ENCODE results near the gene SELENOO.

SELENOO gene

DNA sequence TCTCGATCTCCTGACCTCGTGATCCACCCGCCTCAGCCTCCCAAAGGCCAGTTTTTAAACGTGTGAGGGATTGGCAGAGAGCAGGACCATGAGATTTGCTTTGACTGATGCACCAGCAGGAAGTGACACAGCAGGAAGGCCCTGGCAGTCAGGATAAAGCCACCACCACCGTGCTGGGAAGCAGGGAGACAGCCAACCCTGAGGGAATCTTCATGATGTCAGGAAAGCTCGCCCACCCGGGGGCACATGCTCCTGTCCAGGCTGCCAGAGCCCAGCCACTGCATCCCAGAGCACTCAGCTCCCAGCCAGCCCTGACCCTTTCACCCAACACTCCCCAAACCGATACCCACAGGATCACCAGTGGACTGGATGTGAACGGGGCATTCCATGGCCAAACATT, 37.9 kb downstream of the SELENOO start:
- no peak for DNase-seq (ENCODE audit: low read depth)

DNA sequence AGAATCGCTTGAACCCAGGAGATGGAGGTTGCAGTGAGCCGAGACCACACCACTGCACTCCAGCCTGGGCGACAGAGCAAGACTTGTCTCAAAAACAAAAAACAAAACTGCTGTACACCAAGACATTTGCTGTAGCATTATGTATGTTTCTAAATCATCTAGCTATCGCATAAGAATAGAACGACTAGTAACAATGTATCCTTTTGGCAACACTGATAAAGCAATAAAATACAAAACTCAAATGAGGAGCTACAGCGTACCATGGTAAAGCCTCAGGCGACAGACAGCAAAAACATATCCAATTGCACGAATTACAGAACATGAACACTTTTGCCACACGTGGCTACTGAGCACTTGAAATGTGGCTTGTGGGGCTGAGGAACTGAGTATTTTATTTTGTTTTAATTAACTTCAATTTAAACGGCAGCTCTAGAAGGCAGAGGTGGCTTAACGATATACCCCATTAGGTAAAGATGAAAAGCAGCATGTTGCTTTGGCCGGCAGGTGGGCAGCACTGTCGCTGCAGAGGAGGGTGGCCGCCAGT, 41.7 kb downstream of the SELENOO start:
- no peak for DNase-seq (ENCODE audit: low read depth)

DNA sequence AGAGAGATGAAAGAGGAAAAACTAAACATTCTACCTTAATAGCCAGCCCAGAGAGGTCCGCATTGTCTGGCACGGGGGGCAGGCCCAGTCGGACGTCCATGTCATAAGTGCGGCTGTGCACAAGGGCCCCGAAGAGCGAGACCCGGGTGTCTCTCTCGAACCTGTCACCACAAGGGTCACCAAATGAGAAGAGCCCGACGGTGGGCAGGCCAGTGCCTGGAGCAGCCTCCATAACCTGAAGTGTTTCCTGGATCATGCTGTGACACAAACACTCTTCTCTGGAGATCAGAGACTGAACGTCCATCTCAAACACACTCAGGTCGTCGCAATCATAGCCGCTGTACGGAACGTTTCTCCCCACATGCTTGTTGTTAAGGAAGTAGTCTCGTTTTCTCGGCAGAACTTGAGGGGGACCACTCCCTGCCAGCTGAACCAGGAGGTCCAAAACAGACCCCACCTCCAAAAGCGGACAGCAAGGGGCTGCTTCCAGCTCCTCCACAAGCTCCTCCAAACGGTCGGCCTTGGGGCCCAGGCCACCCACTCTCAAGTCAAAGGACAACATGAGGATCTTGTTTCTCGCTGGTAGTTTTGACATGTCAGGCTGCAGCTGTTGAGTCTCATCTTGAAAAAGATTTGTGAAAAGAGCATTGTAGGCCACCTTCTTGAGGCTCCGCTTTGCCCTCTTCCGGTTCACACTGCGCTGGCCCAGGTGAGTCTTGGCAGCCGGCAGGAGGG, 43.0 kb downstream of the SELENOO start:
- no peak for DNase-seq (ENCODE audit: low read depth)

DNA sequence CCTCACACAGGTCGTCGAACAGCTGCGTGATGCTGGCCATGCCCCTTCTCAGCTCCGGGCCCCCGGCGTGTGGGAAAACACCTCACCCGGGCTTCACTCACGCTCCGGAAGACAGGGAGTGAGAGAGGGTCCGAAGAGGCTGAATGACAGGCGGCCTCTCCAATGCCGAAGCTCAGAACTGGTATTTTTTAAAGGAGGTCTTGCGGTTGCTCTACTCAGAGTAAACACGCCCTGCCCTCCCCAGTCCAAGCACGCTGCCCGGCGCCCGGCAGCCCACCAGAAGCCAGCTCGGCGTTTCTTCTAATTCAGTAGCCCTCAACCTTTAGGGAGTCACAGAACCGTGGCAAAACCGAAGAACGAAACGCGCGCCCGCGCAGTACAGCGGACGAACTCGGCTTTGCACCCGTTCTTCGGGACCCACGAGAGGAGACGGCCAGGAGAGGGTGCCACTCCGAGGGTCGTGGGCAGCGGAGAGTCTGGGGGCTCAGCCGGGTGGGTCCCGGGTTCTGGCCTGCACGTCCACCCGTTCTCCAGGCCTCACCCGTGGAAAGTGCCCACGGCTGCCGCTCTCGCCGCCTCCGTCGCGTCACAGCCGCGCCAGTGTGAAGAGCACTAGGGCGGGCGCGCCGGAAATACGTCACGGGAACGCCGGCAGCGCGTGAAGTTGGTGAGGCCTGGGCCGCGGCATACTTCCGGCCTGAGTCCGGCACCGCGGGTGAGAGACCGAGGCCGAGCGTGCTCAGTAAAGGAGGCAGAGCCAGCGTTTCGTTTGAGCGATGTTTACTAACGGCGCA, 43.8 kb downstream of the SELENOO start, which contains the start of gene TUBGCP6:
TUBGCP6 (minus strand) TSS at position 604 of the 794 bp plus-strand sequence; CDS start at position 40, 564 bp downstream.
- DNase-seq (ENCODE audit: low read depth), result peak; percentile 86

DNA sequence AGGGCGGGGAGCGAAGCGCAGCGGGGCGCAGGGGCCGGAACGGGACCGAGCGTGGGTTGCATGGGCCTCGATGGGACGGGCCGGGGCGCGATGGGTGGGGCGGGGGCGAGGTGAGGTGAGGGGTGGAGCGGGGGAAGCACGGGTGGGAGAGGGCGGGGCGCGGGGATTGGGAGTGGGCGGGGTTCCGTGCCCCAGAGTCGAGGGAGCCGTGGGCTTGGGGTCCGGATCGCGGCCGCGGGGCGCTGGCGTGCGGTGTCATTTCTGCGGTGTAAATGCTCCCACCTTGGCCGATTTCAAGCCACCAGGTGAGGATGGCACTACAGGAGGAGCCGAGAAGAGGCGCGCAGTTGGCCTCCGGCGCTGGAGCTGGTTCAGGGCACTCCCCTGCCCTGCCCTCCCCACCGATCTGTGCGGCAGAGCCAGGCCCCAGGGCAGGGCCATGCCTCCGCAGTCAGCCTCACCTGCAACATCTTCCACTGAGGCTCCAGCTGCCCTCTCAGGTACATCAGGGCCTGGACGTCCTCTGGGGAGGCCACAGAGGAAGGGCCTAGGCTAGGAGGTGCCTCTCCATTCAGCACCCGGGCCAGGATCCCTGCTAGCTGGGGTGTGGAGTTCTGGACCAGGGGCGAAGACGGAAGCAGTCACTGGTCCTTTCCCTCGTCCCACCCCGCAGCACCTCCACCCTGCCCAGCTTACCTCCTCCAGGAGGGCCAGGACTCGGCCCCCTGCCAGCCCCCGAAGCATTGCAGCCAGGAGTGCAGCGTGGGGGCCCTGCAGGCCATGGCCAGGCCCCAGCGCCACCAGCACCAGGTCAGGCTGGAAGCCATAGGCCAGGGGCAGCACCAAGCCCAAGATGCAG, 44.6 kb downstream of the SELENOO start:
- no peak for DNase-seq (ENCODE audit: low read depth)

DNA sequence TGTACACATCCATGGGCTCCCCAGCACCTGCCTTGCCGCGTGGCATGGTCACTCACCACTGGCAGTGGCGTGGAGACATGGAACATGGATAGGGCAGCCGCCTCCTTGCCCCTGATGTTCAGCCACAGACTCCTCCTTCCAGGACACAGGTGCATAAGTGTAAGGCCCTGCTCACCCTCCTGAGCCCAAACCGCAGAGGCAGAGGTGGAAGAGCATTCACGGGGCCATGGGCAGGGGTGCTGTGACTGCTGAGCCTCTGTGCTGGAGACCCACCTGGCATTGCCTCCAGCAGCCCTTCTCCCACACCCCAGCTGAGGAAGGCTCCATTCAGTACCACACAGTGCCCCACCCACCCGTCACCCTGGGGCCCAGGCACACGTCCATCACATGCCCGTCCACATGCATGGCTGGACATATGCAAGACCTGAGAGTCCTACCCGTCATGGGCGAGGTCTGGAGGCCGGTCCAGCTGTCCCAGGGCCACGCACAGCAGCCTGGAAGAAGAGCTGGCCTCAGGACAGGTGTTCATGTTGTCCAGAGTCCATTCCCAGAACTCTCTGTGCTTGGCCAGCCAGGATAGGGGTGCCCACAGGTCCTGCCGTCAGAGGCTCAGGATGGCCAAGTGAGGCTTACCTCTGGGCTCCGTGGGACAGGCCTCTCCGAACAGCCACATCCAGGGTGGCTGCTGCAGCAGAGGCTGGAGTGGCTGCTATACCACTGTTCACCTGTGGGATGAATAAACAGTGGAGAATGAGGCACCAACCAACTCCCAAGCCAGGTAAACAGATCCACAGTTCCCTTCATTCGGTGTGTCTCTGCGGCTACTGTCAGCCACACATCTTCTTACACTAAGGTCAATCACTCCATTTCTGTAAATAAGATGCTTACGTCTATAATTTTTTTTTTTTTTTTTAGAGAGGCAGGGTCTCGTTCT, 45.7 kb downstream of the SELENOO start:
- DNase-seq (ENCODE audit: low read depth), result no peak

DNA sequence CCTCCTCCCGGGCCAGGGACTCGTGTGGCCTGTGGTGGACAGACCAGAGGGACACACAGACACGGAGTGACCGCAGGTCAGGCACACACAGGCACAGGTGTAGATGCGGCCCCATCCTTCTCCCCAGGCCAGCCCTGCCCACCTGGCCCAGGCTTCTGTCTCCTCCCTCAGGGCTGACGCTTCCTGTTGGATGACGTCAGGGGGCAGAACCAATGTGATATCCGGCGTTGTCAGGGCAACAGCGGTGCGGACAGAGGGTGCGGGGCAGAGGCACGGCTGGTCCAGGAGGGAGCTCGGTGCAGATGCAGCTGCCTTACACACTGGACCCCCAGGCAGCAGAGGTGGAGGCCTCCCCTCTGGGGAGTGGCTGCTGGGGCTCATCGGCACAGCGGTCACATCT, 46.9 kb downstream of the SELENOO start:
- DNase-seq (ENCODE audit: low read depth), result no peak

DNA sequence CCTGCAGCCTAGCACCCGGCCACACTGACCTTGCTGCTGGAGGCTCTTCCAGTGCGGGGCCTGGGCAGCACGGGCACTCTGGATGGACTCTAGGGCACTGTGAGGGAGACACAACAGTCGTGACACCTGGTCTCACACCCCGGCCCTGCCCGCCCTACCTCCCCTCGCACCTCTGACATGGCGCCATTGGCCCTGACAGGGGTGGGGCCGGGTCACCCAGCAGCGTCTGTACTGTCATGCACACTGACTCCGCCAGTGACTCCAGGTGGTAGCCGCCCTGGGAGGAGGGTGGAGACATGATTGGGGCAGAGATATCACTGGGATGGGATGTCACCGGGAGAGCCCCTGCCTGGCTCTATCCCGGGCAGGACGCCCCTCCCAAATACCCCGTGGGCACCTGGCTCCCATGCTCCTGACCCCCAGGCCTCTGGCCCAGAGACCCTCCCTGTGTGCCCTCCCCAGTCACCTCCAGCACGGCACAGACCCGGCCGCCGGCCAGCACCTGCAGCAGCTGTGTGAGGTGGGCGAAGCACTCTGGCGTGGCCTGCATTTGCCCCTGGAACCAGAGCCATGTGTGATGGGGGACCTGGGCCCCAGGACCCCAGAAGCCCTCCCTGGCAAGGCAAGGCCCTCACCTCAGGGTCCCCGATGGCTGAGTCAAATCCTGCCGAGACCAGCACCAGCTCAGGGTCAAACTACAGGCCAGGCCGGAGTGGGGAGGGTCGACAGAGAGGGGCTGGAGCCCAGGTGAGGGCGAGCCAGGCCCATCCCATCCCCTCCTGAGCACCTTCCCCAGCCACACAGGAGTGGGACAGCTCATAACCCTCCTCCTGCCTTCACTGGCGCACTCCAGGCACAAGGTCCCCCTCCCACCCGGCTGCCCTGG, 47.6 kb downstream of the SELENOO start:
- no peak for DNase-seq (ENCODE audit: low read depth)

DNA sequence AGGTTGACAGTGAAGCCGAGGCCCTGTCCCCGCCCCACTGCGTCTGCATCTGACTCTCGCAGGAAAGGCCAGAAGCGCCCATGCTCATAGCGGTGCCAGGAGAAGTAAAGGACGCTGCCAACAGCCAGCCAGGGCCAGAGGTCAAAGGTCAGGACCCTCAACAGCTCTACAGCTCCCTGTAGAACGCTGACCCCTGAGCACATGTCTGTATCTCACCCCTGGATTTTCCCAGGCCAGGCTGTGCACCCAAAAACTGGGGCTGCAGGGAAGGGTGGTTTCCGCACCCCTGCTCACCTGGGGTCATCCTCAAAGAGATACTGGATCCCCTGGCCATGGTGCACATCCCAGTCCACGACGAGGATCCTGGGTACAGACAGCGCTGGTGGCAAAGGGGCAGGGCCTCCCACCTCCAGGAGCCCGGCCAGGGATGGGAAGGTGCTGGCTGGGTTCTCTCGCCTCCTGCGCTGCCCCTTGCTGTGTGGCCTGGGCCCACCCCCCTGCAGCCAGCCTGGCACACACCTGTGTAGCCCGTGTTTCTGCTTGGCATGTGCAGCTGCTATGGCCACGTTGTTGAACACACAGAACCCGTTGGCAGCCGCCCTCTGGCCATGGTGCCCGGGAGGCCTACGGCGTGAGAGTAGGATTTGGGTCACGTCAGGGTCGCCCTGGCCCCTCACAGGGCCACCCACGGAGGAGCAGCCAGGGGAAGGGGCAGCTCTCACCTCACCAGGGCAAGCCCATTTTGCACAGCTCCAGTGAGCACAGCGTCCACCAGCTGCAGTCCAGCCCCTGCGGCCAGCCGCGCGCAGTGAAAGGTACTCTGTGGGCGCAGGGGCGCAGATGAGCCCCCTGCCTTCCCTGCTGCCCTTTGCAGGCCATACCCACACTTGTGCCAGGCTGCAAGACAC, 48.8 kb downstream of the SELENOO start:
- no peak for DNase-seq (ENCODE audit: low read depth)

DNA sequence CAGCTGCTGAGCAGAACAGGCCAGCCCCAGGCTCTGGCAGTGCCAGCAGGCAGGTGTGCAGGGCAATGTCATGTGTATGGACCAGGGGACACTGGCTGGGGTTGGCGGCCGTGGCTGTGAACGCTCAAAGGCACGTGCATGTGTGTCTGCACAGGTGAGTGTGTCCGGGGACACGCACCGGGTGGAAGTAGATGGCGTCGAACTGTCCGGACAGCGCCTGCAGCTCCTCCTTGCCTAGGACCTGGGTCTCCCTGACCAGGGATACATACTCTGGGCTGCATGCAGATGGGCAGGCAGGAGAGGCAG, 49.4 kb downstream of the SELENOO start:
- no peak for DNase-seq (ENCODE audit: low read depth)

DNA sequence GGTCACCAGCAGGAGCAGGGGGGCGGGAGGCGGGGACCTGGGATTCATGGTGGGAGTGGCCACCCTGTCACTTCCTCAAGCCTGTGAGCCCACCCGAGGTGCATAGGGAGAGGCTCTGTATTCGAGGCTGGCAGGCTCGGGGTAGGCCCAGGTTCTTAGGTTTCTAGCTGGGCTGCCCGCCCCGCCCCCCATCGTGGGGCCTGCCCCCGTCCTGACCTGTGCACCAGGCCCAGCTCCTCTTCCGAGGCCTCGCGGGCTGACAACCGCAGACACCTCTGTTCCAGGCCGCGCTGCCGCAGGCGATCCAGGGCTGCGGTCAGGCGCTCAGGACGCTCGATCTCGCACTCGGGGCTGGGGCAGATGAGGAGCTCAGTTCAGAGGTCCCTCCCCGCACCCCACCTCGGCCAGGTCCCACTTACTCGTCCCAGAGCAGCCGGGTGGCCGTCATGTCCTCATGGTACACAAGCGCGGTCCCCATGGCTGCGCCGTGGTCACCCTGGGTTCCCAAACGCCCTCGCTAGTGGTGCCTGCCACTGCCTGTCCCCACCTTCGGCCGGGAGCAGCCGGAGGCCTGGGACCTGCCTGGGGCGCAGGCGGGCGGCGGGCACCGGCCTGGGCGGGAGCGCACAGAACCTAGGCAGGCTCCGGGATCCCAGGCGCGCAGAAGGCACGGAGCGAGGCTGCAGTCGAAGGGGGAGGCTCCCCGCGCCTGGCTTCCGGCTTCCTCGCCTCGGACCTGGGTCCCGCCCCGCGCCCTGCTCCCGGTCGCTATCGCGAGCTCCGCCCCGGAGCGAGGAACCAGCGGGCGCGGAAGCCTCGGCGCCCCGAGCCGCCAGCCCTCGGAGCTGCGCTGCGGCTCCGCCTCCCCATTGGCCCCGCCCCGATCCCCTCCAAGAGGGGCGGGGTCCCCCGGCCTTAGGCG, 50.0 kb downstream of the SELENOO start, which contains the start of gene HDAC10:
HDAC10 (minus strand) TSS at position 711 of the 922 bp plus-strand sequence; CDS start at position 478, 233 bp downstream.
- DNase-seq (ENCODE audit: low read depth), result peak; percentile 61

DNA sequence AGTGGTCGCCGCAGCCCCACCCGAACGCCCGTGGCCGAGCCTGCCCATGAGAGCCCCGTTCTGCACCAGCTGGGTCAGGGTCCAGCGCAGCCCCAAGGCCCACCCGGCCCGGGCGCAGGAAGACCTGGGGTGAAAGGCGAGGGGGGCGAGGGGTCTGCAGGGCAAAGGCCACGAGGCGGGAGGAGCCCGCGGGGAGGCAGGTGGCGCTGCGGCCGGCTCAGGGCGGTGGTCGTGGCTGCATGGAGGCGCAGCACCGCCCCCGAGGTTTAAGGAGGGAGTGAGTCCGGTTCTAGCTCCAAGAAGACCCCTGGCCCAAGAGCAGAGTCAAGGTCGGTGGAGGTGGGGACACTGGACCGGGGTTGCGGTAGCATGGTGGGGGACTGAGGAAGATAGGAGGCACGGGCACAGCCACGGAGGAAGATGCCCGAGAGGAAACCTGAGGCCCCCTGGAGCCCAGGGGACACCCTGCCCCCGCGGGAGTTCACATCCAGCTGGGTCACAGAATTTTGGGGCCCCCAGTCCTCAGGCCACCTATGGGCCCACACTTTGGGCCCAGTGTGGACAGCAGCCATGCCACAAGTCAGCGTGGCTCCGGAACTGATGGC, 50.8 kb downstream of the SELENOO start:
- DNase-seq (ENCODE audit: low read depth), result no peak

DNA sequence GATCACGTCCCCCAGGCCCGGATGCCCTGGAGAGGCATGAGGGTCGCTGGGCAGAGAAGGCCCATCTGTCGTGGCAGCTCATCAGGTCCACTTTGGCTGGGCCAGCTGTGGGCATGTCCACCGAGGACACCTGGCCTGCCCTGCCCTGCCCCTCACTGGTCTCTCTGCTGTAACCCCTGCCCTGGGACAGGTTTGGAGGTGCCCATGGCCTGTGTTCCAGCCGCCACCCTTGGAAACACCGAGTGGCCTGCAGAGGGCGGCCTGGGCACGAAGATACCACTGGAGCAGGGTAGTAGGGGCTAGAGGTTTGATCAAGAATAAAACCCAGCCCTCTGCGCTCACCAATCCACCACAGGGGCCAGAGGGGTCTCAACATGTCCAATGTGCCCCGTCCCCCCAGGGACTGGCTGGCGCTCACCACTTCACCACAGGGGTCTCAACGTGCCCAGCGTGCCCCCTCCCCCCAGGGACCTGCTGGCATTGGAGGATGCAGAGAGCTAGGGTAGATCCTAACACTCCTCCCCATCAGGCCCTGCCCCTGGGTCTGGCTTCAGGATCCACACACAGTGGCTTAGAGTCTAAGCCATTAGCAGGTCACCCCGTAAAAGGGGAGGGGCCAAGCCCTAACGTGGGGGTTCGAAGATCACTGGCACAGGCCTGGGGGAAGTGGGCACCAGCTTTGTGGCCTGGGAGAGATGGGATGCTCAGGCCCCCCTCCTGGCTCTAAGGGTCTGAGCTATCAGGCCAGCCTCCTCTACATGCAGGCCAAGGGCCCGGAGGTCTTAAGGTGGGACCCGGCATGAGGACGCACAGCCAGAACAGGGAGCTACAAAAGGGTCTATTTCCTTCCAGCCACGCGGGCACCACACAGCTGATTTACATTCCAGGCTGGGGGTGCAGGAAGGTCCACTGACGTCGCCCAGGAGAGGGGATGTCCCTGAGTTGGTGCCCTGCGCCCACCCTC, 51.6 kb downstream of the SELENOO start:
- peak; percentile 64 for DNase-seq (ENCODE audit: low read depth)

DNA sequence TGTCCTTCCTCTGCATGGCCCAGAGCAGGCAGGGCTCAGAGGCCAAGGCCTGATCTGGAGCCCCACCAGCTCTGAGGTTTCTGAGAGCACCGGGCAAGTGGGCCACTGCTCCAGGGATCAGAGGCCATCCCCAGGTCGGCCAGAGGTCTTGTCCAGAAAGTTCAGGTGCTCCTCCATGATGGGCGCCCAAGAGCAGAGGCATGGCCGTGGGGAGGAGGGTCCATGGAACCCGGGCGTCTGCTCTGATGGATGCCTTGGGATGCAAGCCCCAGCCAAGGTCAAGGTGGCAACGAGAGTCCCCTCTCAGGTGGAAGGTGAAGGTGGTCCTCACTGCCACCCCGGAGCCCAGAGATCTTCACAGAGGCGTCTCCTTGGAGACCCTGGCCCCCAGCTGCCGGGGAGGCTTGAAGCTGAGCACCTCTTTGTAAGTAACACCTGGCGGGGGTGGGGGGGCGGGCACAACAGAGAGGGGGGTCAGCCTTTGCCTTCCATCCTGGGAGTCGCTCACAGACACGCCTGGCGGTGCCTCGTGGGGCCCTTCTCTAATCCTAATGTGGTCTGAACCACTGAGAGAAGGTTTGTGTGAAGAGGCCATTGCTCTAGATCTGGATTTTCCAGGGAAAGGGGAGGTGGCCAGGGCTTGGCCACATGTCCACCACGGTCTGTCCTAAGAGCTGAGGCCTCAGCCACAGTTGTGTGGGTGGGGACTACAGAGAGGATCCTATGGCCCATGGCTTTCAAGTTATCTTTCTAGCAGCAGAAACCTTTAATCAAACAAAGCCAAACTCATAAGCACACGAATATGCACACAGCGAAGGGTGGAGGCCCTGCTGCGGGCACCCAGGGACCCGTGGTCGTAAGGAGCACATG, 52.5 kb downstream of the SELENOO start:
- no peak for DNase-seq (ENCODE audit: low read depth)

DNA sequence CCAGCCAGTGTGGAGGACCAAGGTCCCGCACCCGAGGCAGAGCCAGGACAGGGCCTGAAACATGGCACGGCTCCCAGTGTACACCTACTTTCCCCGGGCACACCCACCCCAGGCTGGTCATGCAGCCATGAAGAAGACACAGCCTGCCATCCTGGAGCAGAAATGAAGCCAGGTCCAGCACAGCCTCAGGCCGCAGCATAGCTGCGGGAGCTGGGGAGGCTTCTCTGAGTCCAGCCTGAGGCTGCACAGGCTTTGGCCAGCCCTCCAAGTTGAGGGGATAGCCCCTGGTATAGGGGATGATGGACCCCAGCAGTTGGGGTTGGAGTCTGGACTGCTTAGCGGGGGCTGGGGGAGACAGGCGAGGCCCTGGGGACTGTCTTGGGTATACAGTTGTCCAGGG, 53.1 kb downstream of the SELENOO start:
- no peak for DNase-seq (ENCODE audit: low read depth)

Measured in activated T-cell treated with anti-CD3 and anti-CD28 coated beads for 1 hour (primary cell).